ENCODE data around the gene SLC38A1. TPM values are rescaled to one million over a fixed set of nuclear protein-coding genes. Genes with fewer than 3 reads are reported as not detected.

The SLC38A1 gene
- total RNA-seq, 1 experiment from 2014 or later, result 155 TPM

DNA sequence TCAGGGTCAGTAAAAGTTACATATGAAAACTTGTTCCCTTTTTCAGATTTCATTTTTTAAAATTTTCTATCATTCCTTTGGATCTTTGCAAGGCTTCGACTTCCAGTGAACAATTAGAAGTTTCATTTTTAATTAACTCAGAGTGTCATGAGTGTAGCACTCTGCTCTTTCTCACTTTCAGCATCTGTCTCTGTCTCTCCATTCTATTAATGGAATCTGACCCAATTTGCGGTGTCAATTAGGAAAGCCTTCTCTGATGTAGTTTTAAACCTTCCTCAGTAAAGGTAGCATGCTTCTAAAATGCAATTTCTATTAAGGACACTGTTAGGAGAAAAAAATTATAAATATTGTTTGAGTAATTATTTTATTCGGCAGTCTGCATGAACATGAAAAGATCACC, 68.3 kb downstream of the SLC38A1 start:
- ChIA-PET POLR2A (no interaction called here), RAD21 (ENCODE audit: low non-redundant PET in 1 of 2, low total read pairs in 2 of 2, uncharacterized antibody in 2 of 2, unreplicated experiment in 2 of 2) (no interaction called here), CTCF (no interaction called here)
- Histone ChIP-seq H3K4me1 (ENCODE audit: control insufficient read depth in 1 of 2, insufficient read depth in 2 of 2, low read length in 2 of 2) (no peaks in the 10 kb centered on the region), H2AFZ (ENCODE audit: low read depth, low read length, poor library complexity, severe bottlenecking) (no peak overlapping the region), H3K27me3 (ENCODE audit: insufficient read depth, low read length) (no peaks in the 10 kb centered on the region), H3K27ac (ENCODE audit: low read depth, low read length) (no peak overlapping the region), H3K9me3 (ENCODE audit: control insufficient read depth in 1 of 2, insufficient read depth in 1 of 2, low read depth in 1 of 2, low read length in 2 of 2) (no peaks in the 10 kb centered on the region; a peak in 1 of 4 replicates), H3K9ac (ENCODE audit: low read length) (no peak overlapping the region), H3K36me3 (ENCODE audit: control insufficient read depth in 1 of 2, insufficient read depth in 2 of 2, low read length in 2 of 2) (peaks cover 64 to 71% of the 10 kb centered on the region in 2 experiments), H3K9me2 (ENCODE audit: insufficient read depth) (no peaks in the 10 kb centered on the region), H4K20me1 (ENCODE audit: insufficient read depth) (no peaks in the 10 kb centered on the region), H3K4me3 (replicated peaks in 1 of 2; ENCODE audit: low read depth in 1 of 2, low read length in 2 of 2) (no peak overlapping the region), H3K79me2 (ENCODE audit: insufficient read depth, low read length) (no peaks in the 10 kb centered on the region; the same call in 1 of the 2 replicates), H3K4me2 (ENCODE audit: low read length) (no peak overlapping the region)
- TF ChIP-seq EZH2phosphoT487 (IDR thresholded peaks at IDR 0.05; ENCODE audit: borderline replicate concordance), result no peak
- TF ChIP-seq SIN3A (IDR thresholded peaks at IDR 0.05; ENCODE audit: low read depth), result no peak
- no peak for TF ChIP-seq SRF (IDR thresholded peaks at IDR 0.05; ENCODE audit: low read depth)
- TF ChIP-seq, protein P1, sequence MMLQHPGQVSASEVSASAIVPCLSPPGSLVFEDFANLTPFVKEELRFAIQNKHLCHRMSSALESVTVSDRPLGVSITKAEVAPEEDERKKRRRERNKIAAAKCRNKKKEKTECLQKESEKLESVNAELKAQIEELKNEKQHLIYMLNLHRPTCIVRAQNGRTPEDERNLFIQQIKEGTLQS (IDR thresholded peaks at IDR 0.05), result no peak
- BruUV-seq (replicated peaks), result no TSS peak
- intact Hi-C loops (cut with micrococcal nuclease), result no loop called here
- DNase-seq (ENCODE audit: low read depth, low spot score) (no peak), ATAC-seq (no peak)

DNA sequence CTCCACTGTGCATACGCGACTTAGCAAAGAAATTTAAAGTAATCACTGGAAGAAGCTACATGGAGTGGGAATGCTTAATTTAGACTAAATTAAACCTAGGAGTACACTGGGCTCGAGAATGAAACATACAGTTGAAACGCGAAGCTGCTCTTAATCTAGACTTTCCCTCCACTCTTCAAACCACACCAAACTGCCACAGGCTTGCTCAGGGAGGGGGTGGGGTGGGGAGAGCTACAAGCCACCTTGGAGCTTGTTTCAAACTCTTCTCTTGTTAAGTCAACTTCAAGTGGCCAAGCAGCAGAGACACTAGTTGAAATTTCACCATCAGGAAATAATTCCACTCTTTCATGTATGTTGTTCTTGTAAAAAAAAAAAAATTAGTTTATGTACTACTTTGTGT, 69.9 kb downstream of the SLC38A1 start:
- no peak for DNase-seq (ENCODE audit: low read depth, low spot score)
- intact Hi-C loops (cut with micrococcal nuclease), result no loop called here
- Histone ChIP-seq H3K9me3 (ENCODE audit: control insufficient read depth in 1 of 2, insufficient read depth in 1 of 2, low read depth in 1 of 2, low read length in 2 of 2) (no peaks in the 10 kb centered on the region; a peak in 1 of 4 replicates), H3K27me3 (ENCODE audit: insufficient read depth, low read length) (no peaks in the 10 kb centered on the region), H2AFZ (ENCODE audit: low read depth, low read length, poor library complexity, severe bottlenecking) (no peak overlapping the region), H4K20me1 (ENCODE audit: insufficient read depth) (no peaks in the 10 kb centered on the region), H3K4me1 (ENCODE audit: control insufficient read depth in 1 of 2, insufficient read depth in 2 of 2, low read length in 2 of 2) (no peaks in the 10 kb centered on the region), H3K4me3 (replicated peaks in 1 of 2; ENCODE audit: low read depth in 1 of 2, low read length in 2 of 2) (no peak overlapping the region), H3K27ac (ENCODE audit: low read depth, low read length) (no peak overlapping the region), H3K4me2 (ENCODE audit: low read length) (no peak overlapping the region), H3K36me3 (ENCODE audit: control insufficient read depth in 1 of 2, insufficient read depth in 2 of 2, low read length in 2 of 2) (peaks cover 60 to 71% of the 10 kb centered on the region in 2 experiments), H3K9me2 (ENCODE audit: insufficient read depth) (no peaks in the 10 kb centered on the region), H3K9ac (ENCODE audit: low read length) (no peak overlapping the region), H3K79me2 (ENCODE audit: insufficient read depth, low read length) (no peaks in the 10 kb centered on the region)
- TF ChIP-seq POLR2A (IDR thresholded peaks at IDR 0.05; ENCODE audit: borderline replicate concordance, extremely low read depth, insufficient read depth, insufficient read length), result no peak
- TF ChIP-seq, protein P2, sequence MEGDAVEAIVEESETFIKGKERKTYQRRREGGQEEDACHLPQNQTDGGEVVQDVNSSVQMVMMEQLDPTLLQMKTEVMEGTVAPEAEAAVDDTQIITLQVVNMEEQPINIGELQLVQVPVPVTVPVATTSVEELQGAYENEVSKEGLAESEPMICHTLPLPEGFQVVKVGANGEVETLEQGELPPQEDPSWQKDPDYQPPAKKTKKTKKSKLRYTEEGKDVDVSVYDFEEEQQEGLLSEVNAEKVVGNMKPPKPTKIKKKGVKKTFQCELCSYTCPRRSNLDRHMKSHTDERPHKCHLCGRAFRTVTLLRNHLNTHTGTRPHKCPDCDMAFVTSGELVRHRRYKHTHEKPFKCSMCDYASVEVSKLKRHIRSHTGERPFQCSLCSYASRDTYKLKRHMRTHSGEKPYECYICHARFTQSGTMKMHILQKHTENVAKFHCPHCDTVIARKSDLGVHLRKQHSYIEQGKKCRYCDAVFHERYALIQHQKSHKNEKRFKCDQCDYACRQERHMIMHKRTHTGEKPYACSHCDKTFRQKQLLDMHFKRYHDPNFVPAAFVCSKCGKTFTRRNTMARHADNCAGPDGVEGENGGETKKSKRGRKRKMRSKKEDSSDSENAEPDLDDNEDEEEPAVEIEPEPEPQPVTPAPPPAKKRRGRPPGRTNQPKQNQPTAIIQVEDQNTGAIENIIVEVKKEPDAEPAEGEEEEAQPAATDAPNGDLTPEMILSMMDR (IDR thresholded peaks at IDR 0.05 in 2 of 3, conservative IDR thresholded peaks at IDR 0.05 in 1 of 3; ENCODE audit: borderline replicate concordance in 1 of 3, insufficient read depth in 1 of 3, low read depth in 2 of 3, low read length in 2 of 3), result no peak
- TF ChIP-seq, protein P3, sequence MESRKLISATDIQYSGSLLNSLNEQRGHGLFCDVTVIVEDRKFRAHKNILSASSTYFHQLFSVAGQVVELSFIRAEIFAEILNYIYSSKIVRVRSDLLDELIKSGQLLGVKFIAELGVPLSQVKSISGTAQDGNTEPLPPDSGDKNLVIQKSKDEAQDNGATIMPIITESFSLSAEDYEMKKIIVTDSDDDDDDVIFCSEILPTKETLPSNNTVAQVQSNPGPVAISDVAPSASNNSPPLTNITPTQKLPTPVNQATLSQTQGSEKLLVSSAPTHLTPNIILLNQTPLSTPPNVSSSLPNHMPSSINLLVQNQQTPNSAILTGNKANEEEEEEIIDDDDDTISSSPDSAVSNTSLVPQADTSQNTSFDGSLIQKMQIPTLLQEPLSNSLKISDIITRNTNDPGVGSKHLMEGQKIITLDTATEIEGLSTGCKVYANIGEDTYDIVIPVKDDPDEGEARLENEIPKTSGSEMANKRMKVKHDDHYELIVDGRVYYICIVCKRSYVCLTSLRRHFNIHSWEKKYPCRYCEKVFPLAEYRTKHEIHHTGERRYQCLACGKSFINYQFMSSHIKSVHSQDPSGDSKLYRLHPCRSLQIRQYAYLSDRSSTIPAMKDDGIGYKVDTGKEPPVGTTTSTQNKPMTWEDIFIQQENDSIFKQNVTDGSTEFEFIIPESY (IDR thresholded peaks at IDR 0.05; ENCODE audit: extremely low read depth, insufficient replicate concordance, low read length), result no peak
- no peak for TF ChIP-seq SRF (IDR thresholded peaks at IDR 0.05; ENCODE audit: low read depth)
- TF ChIP-seq TCF7L2 (IDR thresholded peaks at IDR 0.05; ENCODE audit: borderline replicate concordance, extremely low read depth, insufficient read depth, insufficient read length), result no peak
- TF ChIP-seq, protein P4, sequence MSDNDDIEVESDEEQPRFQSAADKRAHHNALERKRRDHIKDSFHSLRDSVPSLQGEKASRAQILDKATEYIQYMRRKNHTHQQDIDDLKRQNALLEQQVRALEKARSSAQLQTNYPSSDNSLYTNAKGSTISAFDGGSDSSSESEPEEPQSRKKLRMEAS (IDR thresholded peaks at IDR 0.05), result no peak
- TF ChIP-seq SP1 (IDR thresholded peaks at IDR 0.05; ENCODE audit: low read depth), result no peak
- no peak for TF ChIP-seq EGR1 (IDR thresholded peaks at IDR 0.05; ENCODE audit: low read depth)
- no peak for TF ChIP-seq POLR2AphosphoS5 (IDR thresholded peaks at IDR 0.05; ENCODE audit: low read depth, low read length)
- no peak for TF ChIP-seq ZNF274 (IDR thresholded peaks at IDR 0.05; ENCODE audit: low read depth, low read length)
- TF ChIP-seq CEBPB (IDR thresholded peaks at IDR 0.05; ENCODE audit: low read depth), result no peak
- no peak for TF ChIP-seq JUND (IDR thresholded peaks at IDR 0.05)
- no peak for TF ChIP-seq YY1 (IDR thresholded peaks at IDR 0.05; ENCODE audit: extremely low read depth, insufficient replicate concordance, low read depth, low read length)
- TF ChIP-seq ZFX (IDR thresholded peaks at IDR 0.05), result no peak
- TF ChIP-seq RAD21 (IDR thresholded peaks at IDR 0.05; ENCODE audit: low read depth), result no peak
- POLR2A ChIA-PET, result no interaction called here
- no peak for ATAC-seq
- RAD21 ChIA-PET (ENCODE audit: low non-redundant PET in 1 of 2, low total read pairs in 2 of 2, uncharacterized antibody in 2 of 2, unreplicated experiment in 2 of 2), result no interaction called here
- no TSS peak for BruUV-seq (replicated peaks)
- CTCF ChIA-PET, result no interaction called here

Measured in HCT116 (cell line).